ENCODE measurements around the gene ADAMTSL1. TPM values are rescaled to one million over a fixed set of nuclear protein-coding genes. Genes with fewer than 3 reads are reported as not detected.

Gene ADAMTSL1
- total RNA-seq, 2 donors from 2014 or later: 9.9 to 26.7 TPM

DNA sequence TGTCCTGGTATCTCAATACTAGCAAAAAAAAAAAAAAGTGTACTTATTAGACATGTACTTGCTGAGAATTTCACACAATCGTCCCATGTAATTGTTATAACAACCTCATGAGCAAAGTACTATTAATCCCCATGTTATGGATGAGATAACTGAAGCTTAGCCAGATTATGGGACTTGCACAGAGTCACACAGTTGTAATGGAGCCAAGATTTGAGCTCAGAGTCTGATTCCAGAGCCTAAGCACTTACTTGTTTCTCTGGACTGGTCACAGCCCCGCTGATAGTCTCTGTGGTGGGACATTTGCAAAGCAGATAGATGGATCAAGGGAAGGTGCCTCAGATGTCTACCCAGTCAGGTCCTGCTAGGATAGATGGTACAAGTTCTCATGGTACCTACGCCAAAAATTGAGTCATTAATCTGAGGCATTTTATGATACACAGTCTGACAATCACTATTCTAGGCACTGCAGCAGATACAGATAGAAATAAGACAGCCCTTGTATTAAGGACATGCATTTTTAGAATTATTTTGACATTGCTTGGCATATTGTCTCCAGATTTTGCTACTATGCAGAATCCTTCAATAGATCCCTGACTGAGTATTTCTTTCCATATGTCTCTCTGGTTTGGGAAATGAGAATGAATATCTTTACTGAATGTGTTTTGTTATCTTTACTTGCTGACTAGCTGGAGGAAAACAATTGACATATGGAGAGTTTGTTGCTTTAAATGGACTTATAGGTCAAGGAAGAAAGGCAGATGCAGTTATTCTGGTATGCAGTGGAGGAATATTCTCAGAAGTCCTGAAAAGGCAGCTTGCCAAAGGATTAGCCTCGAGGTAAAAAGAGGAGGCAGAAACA, 149.5 kb downstream of the ADAMTSL1 start:
- DNase-seq (ENCODE audit: low spot score): no peak
- intact Hi-C loops (cut with DNase I): no loop called here

GRCh38 chr9:18626046-18626698, 152.2 kb downstream of the ADAMTSL1 start:
- DNase-seq (ENCODE audit: low spot score): no peak
- intact Hi-C loops (cut with DNase I): no loop called here

DNA sequence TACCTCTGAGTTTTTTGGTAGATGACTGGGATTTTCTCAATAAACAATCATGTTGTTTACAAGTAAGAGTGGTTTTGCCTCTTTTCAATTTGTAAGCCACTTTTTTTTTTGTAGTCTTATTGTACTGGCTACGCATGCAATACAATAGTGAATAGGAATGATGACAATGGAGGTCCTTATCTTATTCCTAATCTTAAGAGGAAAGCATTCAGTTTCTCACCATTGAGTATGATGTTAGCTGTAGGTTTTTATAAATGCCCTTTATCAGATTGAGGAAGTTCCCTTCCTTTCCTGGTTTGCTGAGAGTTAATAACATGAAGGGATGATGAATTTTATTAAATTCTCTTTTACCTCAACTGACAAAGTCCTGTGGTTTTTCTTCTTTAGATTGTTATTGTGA, 155.2 kb downstream of the ADAMTSL1 start:
- DNase-seq (ENCODE audit: low spot score): no peak
- intact Hi-C loops (cut with DNase I): no loop called here

- intact Hi-C loops (cut with DNase I): no loop called here
- peak; percentile 79 for DNase-seq (ENCODE audit: low spot score)
These were observed 158.9 kb downstream of the ADAMTSL1 start for GRCh38 chr9:18632632-18633403.

- DNase-seq (ENCODE audit: low spot score): no peak
- intact Hi-C loops (cut with DNase I): no loop called here
These were observed 162.8 kb downstream of the ADAMTSL1 start for GRCh38 chr9:18636781-18637180.

DNA sequence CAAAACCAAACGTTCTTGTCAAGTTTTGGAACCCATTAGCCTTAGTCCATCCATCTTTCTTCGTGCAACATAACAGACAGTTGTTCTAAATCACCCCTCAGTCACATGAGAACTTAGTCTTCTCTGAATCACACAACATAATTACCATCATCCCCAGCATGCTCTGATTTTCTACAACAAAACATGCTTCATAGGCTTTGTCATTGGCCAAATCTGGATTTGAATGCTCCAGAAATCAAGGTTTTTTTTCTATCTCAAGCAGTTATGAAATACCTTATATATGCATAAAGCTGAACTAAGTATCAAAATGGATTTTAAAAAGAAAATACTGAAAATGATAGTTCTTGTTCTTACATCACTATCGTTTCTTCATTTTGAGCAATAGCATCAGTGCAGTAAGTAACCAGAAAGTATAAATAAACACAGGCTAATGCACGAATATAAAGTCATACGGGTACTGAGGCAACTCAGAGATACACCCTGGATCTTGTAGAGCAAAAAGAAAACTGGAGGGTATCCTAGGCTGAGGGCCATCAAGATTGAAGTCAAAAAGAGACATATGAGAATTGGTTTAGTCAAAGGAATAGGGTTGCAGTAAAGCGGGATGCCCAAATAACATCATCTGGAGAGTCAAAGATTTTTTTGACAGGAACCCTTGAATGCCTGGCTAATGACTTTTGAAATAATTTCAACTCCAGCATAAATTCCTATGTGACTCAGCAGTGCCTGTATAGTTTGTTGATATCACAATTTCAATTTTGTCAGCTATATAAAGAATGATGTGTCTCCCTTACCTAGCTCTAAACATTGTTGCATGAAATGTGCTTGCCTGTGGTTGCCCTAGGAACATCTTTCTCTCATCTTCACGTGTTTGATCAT, 164.7 kb downstream of the ADAMTSL1 start:
- intact Hi-C loops (cut with DNase I): no loop called here
- no peak for DNase-seq (ENCODE audit: low spot score)

- intact Hi-C loops (cut with DNase I): no loop called here
- no peak for DNase-seq (ENCODE audit: low spot score)
These were observed 166.0 kb downstream of the ADAMTSL1 start for GRCh38 chr9:18639911-18640310.

- DNase-seq (ENCODE audit: low spot score): no peak
- intact Hi-C loops (cut with DNase I): no loop called here
These were observed 185.1 kb downstream of the ADAMTSL1 start for GRCh38 chr9:18658804-18659705.

GRCh38 chr9:18660001-18660400, 186.0 kb downstream of the ADAMTSL1 start:
- intact Hi-C loops (cut with DNase I): no loop called here
- no peak for DNase-seq (ENCODE audit: low spot score)

GRCh38 chr9:18662320-18662719, 188.4 kb downstream of the ADAMTSL1 start:
- intact Hi-C loops (cut with DNase I): no loop called here

DNA sequence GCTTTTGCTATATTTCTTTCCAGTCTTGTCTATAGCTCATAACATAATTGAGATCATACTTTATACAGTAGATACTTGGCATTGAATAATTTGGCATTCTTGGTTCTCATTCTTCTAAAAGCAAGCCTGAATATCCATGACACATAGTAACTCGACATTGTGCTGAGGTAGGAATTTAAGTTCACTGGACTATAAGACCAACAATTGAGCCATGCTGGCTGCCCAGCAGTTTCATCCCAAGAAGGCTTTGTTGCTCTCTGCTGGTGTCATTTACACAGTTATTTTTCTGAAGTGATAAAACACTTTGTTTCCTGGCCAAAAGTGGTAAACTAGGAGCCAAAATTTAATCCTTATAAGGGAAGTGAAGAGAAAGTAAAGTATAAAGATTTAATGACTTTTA, 192.0 kb downstream of the ADAMTSL1 start:
- intact Hi-C loops (cut with DNase I): no loop called here
- no peak for DNase-seq (ENCODE audit: low spot score)

More at GRCh38 chr9:18662320-18662719, 188.4 kb downstream of the ADAMTSL1 start:
- DNase-seq (ENCODE audit: low spot score): no peak

DNA sequence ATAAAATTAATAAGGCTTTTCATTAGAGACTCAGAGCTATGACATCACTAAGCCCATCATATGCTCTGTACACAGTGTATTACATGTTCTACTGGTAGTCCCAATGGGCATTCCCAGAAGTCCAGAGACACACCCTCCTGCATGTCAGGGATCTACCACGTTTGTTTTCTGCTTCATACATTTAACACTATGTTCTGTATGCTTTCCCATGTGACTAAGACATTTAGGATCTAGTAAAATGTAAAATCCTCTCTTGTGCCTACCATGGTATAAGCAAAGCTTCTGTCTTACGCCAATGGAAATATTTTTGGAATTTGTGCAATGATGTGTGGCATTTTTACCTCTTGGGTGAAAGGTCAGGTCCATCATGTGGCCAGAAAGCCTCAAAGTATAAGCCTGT, 192.4 kb downstream of the ADAMTSL1 start:
- intact Hi-C loops (cut with DNase I): no loop called here

DNA sequence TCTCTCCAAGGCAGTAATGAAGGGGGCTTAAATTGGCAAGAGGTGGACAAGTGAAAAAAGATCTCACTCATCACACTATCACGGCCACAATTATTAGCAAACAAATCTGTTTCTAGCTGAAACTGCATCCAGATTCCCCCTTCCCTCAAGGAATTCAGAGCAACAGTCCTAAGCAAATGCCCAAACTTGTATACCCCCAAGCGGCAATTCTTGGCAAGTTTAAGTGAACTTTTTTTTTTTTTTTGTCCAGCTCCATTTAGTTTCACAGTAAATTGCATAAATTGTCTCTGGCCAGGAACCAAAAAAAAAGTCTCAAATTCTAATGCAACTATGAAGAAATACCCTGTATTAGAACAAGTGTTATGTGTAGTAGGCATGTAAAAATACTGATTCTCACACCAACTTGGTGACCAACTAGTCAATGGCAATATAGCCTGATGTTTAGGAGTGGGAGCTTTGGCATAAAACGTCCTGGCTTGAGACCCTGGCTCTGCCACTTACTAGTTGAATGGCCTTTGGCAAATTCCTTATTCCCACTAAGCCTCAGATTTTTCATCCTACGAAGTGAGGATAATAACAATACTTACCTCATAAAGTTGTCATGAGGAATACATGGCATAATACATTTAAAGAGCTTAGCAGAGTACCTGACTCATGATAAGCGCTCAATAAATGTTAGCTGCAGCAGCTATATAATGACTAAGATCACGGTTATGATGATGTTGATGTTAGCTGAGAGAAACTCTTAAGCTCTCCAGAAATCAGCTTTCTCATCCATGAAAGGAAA, 193.2 kb downstream of the ADAMTSL1 start:
- intact Hi-C loops (cut with DNase I): no loop called here

More for the DNA sequence above, 192.4 kb downstream of the ADAMTSL1 start:
- DNase-seq (ENCODE audit: low spot score): no peak

GRCh38 chr9:18668944-18669343, 195.0 kb downstream of the ADAMTSL1 start:
- intact Hi-C loops (cut with DNase I): no loop called here
- DNase-seq (ENCODE audit: low spot score): no peak

More for the DNA sequence above, 193.2 kb downstream of the ADAMTSL1 start:
- DNase-seq (ENCODE audit: low spot score): no peak

DNA sequence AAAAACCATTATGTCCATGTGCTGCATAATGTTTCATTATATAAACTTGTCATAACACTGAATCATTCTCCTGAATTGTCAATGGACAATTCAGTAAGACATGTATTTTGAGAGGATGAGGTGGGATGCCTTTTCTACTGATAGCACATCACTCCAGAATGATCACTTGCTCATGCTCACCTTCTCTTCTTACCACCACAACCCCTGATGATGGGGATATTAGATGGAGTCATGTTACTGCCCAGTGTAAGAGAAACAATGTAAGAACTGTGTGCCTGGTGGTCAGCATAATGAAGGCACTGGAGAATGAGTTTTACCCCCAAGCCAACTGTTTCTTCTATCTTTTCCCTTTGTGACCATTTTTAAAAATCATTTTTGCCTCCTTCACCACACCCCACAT, 198.8 kb downstream of the ADAMTSL1 start:
- DNase-seq (ENCODE audit: low spot score): no peak
- intact Hi-C loops (cut with DNase I): no loop called here

- DNase-seq (ENCODE audit: low spot score): no peak
- intact Hi-C loops (cut with DNase I): no loop called here
These were observed 199.2 kb downstream of the ADAMTSL1 start for GRCh38 chr9:18673179-18673578.

DNA sequence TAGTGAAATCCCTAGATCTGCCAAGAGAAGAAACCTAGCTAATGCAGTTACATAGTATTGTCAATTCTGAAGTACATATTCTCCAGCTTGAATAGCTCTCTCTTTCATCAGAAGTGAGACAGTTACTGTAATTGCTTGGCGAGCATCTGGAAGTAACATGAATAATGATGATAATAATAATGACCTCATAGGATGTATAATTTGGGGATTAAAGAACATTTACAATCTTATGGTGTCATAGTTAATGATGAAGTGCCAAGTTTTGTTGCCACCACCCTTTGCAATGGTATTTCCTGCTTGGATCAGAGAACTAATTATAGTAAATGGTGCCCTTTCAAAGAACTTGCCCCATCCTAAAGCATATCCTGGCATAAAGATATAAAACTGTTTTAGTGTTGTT, 201.4 kb downstream of the ADAMTSL1 start:
- intact Hi-C loops (cut with DNase I): no loop called here
- DNase-seq (ENCODE audit: low spot score): no peak
